GM18526 (cell line): ENCODE data around the gene PSORS1C1.

Experiments
- POLR2A ChIP-seq: IDR thresholded peaks from 3 replicates; pipeline ENCODE4 v1.6.1; 2011; ENCODE audit not compliant: insufficient read length; ENCODE audit errors: extremely low read depth

Gene PSORS1C1

DNA sequence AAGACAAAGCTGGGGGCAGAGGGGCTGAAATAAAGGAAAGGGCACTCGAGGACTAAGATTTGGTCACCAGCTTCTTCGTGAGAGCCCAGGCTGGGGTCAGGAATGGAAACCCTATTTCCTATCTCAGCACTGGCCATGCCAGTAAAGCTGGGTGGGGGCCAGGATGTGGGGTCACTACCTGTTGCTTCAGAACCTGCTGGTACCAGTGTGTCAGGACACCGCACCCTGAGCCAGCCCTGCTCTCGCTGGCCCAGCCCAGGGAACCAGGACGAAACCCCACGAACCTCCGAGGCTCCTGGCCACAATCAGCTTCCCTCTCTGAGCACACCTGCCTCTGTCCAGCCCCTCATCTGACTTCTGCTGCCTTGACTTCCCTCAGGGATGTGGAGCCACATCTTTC is 3.6 kb downstream of the PSORS1C1 start:
- TF ChIP-seq POLR2A, result no peak

DNA sequence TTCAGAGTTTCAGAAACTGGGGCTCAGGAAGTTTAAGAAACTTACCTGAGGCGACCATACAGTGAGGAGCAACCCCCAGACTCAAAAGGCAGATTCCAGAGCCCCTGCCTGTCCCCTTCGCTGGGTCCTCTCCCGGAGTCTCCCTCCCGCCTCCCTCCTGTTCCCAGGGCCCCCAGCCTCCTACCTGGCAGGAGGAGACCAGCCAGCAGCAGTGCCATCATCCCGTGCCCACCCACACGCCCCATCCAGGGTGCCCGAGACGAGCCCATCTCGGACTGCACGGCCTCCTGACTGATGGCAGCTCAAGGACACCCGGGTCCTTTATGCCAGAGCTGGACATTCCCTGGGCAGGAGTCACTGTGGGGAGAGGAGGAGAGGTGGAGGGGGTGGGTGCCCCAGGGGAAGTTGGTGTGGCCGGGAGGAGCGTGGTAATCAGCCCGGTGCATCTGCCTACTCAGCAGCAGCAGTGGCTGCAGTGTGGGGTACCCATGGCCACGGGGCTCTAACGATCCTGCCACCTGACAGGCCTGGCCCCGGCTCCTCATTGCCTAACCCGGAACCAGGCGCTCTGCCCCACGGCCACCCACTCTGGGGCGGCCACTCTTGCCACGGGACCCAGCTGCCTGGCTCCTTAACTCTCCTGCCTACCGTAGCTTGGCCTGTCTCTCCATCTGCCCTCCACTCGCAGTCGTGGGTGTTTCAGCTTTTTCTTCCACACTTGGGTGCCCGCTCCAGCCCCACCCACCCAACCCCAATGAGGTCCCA is 5.7 kb downstream of the PSORS1C1 start, which contains the start of gene CDSN:
Gene CDSN (minus strand): TSS at position 296 of the 765 bp plus-strand sequence. CDS start 27 bp downstream, at position 269.
- no peak for TF ChIP-seq POLR2A

DNA sequence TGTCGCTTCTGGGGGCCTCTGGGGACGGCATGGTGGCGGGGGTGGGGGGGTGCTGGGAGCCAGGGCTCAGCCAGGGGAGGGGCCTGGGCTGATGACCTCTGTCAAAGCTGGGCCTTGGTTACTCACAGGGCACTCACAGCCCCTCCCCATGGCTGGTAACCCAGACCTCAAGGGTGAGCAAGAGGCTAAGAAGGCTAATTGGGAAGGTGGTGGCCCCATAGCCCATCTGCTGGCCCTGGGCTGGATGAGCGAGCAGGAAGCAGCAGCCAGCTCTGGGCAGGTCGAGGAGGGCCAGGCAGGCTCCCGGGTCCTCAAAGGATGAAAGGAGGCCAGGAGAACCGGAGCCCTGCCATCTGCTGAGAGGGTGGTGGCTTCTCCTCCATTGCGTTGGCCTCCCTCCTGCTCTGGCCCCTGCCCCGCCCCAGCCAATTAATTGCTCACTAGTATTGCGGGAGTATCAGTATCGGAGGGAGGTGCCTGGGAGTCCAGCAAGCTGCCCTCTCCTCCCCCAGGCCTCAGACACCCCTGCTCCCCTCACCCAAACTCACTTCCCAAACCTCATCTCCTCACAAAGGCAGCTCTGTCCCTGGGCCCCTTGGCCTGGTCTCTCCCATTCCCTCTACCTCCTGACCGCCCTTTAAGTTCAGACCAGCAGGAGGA is 6.7 kb downstream of the PSORS1C1 start:
- TF ChIP-seq POLR2A, result no peak

DNA sequence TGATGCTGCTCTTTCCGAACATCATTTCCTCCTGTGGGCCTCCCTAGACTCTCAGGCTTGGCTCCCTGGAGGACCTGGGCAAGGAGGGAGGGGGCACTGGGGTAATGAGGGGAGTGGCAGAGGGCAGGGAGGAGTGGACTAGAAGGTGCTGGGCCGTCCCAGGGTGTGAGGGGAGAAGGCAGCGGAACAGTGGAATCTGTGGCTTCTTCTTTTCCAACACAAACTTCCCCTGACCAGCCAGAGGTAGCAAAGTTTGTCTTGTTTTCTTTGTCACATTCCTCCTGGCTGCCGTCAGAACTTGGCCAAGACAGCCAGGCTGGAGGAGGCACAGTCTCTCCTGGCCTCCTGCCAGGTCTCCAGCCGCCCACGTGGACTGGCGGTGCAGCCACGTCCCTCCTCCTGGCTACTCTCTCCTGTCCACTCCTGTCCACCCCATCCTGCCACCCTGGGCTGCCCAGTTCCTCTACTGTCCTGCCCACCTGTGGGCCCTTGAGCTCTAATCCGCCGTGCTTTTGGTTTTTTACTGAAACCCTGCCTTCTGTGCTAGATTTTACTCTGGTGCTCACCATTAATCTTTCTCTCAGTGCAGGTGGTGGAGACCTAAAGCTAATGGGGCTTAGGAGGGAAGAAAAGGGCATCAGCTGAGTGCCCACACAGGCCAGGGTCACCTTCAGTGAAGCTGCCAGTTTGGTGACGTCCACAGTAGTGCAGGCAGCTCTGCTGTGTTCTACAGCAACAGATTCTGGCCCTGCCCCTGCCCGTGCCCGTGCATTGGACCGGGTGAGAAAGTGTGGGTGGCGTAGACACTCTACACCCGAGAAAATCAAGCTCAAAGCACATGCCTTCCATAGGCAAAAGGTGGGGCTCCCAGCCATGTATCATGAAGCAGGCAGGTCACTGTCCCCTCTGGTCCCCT is 8.4 kb downstream of the PSORS1C1 start:
- TF ChIP-seq POLR2A, result no peak

DNA sequence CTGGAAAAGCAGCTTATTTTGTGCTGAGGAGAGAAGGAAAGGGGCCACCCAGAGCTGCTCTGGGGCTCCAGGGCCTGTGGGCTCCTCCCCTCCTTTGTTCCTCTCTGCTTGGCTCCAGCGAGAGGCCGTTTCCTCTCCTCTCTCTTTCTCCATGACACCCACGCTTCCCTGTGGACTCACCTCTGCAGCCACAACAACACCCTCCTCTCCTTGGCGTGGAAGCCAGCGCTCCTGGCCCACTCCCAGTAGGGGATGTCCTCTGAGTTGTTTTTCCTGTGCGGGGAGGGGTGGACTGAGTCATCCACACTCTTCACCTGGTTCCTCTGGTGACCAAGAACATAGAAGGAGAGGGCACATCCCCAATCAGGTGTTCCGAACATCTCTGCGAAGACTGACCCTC is 10.6 kb downstream of the PSORS1C1 start:
- no peak for TF ChIP-seq POLR2A

DNA sequence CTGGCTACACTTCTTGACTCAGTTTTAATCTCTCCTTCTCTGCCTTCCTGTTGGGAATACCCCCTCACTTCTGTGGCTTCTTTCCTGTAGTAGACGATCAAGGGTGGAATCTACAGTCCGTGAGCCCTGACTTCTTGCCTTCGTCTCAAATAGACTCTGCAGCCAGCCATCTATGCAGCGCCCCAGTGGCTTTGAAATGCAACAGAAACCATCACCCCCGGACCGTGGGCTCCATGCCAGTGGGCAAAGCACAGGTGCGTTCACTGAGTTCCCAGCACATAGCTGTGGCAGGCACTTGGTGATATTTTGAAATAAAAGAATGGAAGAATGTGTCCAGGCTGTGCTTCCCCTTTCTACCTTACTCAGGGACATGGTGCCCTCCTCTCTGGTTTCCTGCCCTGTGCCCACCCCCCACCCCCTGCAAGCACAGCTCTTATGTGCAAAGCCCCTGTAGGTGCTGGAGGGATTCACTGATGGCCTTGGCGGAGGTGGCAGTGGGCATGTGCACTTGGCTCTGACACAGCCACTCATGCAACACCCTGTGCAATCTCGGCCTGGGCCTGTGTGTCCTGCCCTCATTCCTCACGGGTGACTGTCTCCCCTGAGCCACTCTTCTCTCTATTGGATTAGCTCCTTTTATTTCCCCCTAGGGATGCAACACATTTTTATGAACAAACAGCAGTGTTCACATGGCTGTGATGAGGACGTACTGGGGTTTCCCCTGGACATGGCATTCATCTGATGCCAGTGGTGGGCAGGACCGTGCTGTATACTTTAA is 11.2 kb downstream of the PSORS1C1 start:
- no peak for TF ChIP-seq POLR2A

DNA sequence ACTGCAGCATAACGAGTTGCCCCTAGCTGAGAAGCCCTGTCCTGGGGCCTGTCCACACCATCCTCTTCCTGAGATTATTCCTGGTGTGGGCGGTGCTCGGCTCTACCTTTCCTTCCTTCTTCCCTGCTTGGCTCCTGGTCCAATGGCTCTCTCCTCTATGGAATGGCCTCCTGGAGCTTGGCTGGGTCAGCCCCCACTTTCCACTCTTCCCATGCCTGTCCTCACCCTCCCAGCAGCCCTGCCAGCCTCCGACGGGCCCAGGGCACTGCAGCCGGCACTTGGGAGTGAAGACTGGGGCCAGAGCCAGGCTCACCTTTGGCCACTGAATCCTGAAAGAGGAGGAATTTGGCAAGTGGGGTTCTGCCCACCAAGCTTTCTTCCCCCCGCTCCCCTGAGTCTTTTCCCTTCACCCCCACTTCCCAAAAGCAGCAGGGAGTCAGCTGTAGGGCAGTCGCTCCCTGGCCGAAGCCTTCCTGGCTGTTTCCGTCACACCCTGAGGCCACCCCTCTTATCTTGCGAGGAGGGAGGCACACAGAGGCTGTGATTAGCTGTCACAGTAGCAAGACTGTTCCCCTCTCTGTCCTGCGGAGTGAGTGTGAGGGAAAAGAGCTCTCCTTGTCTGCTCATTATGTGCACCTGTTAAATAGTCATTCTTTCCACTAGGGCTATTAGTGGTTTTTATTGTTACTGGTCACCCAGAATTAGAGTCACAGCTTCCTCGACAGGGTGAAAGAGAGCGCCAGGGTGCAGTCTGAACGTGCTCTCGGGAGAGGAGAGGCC is 12.0 kb downstream of the PSORS1C1 start:
- TF ChIP-seq POLR2A, result no peak

DNA sequence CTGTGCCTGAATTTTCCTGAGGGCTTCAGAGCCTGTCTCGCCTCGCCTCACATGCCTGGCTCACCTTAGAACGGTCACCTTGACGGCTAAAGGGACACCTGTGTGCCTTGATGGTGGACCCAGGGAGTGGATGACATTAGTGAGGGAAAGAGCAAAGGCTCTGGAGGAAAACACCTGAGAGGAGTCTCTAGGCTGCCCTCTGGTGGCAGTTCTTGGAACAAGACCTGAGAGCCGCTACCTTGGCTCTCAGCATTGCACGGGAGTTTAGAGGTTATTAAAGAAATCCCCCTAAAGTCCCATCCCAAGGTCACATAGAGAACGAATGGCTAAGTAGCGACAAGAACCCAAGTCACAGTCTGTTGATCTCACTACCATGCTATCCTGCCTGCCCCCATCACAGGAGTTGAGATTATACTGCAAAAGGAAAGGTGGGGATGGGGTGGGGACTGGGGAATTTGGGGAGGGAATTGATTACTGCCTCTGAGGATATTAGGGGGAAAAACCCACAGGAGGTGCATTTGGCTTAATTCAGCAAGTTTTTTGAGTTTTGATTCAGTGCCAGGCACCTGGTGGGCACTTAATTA is 13.6 kb downstream of the PSORS1C1 start:
- TF ChIP-seq POLR2A, result no peak

DNA sequence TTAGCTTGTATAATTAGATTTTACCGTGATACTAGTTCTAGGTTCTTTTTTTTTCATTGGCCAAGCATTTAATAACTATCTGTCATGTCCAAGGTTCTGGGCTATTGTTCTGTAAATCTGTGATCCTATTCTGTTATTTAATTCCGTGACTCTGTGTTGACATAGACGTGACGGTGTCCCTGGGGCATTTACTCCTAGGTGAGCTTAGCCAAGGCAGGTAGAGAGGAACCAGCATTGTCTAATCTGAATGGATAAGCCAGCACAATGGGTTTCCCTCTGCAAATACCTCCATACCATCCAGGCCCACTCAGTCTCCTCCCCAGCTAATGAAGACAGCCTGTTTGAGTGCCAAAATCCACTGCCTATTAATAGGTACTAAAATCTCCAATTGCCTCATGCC is 14.5 kb downstream of the PSORS1C1 start:
- no peak for TF ChIP-seq POLR2A

DNA sequence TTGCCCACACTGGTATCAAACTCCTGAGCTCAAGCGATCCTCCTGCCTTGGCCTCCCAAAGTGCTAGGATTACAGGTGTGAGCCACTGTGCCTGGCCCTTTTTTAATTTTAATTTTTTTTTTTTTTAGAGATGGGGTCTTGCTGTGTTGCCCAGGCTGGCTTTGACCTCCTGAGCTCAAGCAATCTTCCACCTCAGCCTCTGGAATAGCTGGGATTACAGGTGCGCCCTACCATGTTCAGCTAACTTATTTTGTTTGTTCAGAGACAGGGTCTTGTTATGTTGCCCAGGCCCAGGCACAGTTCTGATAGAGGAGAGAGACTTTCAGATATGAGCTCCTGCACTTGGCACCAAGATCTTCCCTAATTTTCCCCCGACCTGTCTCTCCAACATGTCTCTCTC is 16.2 kb downstream of the PSORS1C1 start:
- TF ChIP-seq POLR2A, result no peak

DNA sequence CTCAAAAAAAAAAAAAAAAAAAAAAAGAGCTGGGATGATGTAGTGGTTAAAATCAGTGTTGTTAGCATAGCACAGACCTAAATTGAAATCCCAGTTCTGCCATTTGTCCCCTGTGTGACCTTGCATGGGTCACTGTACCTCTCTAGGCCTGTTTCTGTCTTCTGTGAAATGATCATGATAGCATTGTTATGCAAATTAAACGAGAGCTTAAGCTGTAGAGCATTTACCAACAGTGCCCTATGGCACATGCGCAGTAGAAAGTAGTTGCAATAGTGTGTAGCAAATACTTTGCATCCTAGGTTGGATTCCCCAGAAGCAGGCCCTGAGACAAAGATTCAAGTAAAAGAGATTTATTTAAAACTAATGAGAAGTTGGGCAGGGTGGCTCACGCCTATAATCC is 17.0 kb downstream of the PSORS1C1 start:
- no peak for TF ChIP-seq POLR2A

DNA sequence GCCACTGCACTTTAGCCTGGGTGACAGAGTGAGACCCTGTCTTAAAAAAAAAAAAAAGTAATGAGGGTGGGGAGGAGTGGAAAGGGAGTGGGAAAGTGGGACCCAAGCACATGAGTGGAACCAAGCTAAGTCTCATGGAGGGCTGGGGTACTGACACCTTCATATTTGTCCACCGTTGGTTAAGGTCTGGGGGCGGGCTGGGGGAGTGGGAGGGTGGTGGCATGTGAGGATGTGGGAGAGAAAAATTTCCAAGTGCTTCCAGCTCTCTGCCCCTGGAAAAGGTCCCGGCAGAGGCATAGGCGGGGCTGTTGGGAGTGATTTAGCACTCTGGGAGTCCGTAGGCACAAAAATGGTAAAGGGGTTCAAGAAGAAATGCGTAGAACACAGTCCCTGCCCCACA is 18.2 kb downstream of the PSORS1C1 start:
- no peak for TF ChIP-seq POLR2A

DNA sequence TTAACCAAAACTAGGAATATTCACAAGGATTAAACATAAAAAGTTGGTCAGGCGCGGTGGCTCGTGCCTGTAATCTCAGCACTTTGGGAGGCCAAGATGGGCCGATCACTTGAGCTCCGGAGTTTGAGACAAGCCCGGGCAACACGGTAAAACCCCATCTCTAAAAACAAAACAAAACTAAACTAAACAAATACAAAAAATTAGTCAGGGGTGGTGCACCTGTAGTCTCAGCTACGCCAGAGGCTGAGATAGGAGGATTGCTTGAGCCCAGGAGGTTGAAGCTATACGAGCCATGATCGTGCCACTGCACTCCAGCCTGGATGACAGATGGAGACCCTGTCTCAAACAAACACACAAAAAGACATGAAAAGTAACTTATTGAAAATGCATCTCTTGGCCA is 21.1 kb downstream of the PSORS1C1 start:
- TF ChIP-seq POLR2A, result no peak

DNA sequence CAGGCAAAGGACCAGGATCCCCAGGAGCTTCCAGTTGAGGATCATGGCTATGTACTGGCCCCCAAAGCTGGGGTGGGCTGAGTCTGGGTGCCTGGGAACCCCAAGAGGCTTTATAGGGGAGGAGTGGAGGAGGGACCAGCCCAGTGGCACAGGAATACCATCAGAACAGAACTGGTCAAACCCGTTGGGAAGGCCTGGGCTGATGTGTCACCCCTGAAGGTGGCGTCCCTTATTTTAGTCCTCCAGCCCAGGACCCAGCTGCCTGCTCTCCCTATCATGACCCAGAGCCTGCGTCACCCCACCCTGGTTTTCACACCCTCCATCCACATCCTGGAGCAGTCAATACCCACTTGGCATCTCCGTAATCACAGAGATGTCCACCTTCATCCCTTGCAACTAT is 24.4 kb downstream of the PSORS1C1 start, which contains the start of gene PSORS1C2:
Gene PSORS1C2 (minus strand): TSS at position 85 of the 400 bp plus-strand sequence. CDS start 40 bp downstream, at position 45.
- no peak for TF ChIP-seq POLR2A
